Ishikawa (cell line): ENCODE data around the gene PIP4K2C.

Experiments used
- CEBPB ChIP-seq: IDR thresholded peaks from 2 replicates; pipeline ENCODE4 v1.6.1; 2012
- CREB1 ChIP-seq: IDR thresholded peaks from 2 replicates; pipeline ENCODE4 v1.6.1; 2012; ENCODE audit warnings: low read depth
- EGR1 ChIP-seq: IDR thresholded peaks from 2 replicates; pipeline ENCODE4 v1.6.1; 2012
- EP300 ChIP-seq: IDR thresholded peaks from 2 replicates; pipeline ENCODE4 v1.6.1; 2012; ENCODE audit warnings: borderline replicate concordance
- FOXM1 ChIP-seq: IDR thresholded peaks from 2 replicates; pipeline ENCODE4 v1.6.1; 2012; ENCODE audit warnings: low read depth, borderline replicate concordance
- MAX ChIP-seq: IDR thresholded peaks from 2 replicates; pipeline ENCODE4 v1.6.1; 2012
- NFIC ChIP-seq: IDR thresholded peaks from 2 replicates; pipeline ENCODE4 v1.6.1; 2012
- RAD21 ChIP-seq: IDR thresholded peaks from 2 replicates; pipeline ENCODE4 v1.6.1; 2012; ENCODE audit warnings: low read depth
- REST ChIP-seq: IDR thresholded peaks from 2 replicates; pipeline ENCODE4 v1.6.1; 2012; ENCODE audit warnings: low read depth, mild to moderate bottlenecking
- TAF1 ChIP-seq: IDR thresholded peaks from 2 replicates; pipeline ENCODE4 v1.6.1; 2012; ENCODE audit warnings: low read depth, mild to moderate bottlenecking
- TCF12 ChIP-seq: IDR thresholded peaks from 2 replicates; pipeline ENCODE4 v1.6.1; 2012; ENCODE audit warnings: low read depth
- TEAD4 ChIP-seq: IDR thresholded peaks from 2 replicates; pipeline ENCODE4 v1.6.1; 2012
- USF1 ChIP-seq: IDR thresholded peaks from 2 replicates; pipeline ENCODE4 v1.6.1; 2012
- YY1 ChIP-seq: IDR thresholded peaks from 2 replicates; pipeline ENCODE4 v1.6.1; 2012; ENCODE audit warnings: low read depth
- ZBTB7A ChIP-seq: IDR thresholded peaks from 2 replicates; pipeline ENCODE4 v1.6.1; 2012; ENCODE audit warnings: low read depth

The PIP4K2C gene

GRCh38 chr12:57604992-57605810 lies 14.2 kb downstream of the PIP4K2C start:
- TF ChIP-seq EGR1 (no peak), ZBTB7A (peak; percentile 8; the same call in 1 of the 2 replicates)

- TF ChIP-seq USF1 (no peak), MAX (no peak), NFIC (no peak), EP300 (no peak), REST (no peak), TAF1 (no peak), TEAD4 (no peak), EGR1 (no peak), TCF12 (no peak), CREB1 (no peak), CEBPB (no peak), FOXM1 (no peak), RAD21 (no peak), ZBTB7A (no peak), YY1 (no peak)
Measured at GRCh38 chr12:57605811-57606311, 14.9 kb downstream of the PIP4K2C start.

GRCh38 chr12:57606399-57606798 lies 15.4 kb downstream of the PIP4K2C start:
- no peak for TF ChIP-seq NFIC
- TF ChIP-seq USF1 = no peak
- TF ChIP-seq RAD21 = no peak
- TF ChIP-seq EP300 = no peak
- TF ChIP-seq TAF1 = no peak
- TF ChIP-seq REST = no peak
- TF ChIP-seq MAX = no peak
- no peak for TF ChIP-seq CEBPB
- TF ChIP-seq TEAD4 = no peak
- TF ChIP-seq ZBTB7A = no peak

- TF ChIP-seq TAF1 = no peak
- no peak for TF ChIP-seq USF1
- no peak for TF ChIP-seq NFIC
- TF ChIP-seq CEBPB = no peak
- TF ChIP-seq EGR1 = no peak
- TF ChIP-seq RAD21 = no peak
Measured at GRCh38 chr12:57606821-57607220, 15.8 kb downstream of the PIP4K2C start.

GRCh38 chr12:57607958-57608663 lies 17.1 kb downstream of the PIP4K2C start:
- no peak for TF ChIP-seq CEBPB
- TF ChIP-seq TCF12 = no peak
- no peak for TF ChIP-seq EP300
- no peak for TF ChIP-seq TEAD4
- no peak for TF ChIP-seq TAF1
- TF ChIP-seq EGR1 = no peak
- no peak for TF ChIP-seq USF1
- TF ChIP-seq NFIC = no peak
- no peak for TF ChIP-seq FOXM1
- TF ChIP-seq YY1 = no peak
- no peak for TF ChIP-seq RAD21
- no peak for TF ChIP-seq REST
- TF ChIP-seq MAX = no peak
- no peak for TF ChIP-seq ZBTB7A
- no peak for TF ChIP-seq CREB1
